GM18907 (cell line): ENCODE data around the gene CUX1.

Experiments used
- ATAC-seq: cut with Tn5 transposase; IDR thresholded peaks from one replicate; pipeline ENCODE4 v1.9.1; 2021; ENCODE audit warnings: mild to moderate bottlenecking, moderate library complexity; ENCODE audit not compliant: unreplicated experiment

The CUX1 gene

GRCh38 chr7:102089175-102090098 lies 272.0 kb downstream of the CUX1 start:
- ATAC-seq: no peak

GRCh38 chr7:102093599-102094315 lies 276.3 kb downstream of the CUX1 start:
- ATAC-seq: no peak

GRCh38 chr7:102094316-102094650 lies 276.9 kb downstream of the CUX1 start:
- no peak for ATAC-seq

- ATAC-seq: no peak
Measured at GRCh38 chr7:102095321-102096011, 278.0 kb downstream of the CUX1 start.

GRCh38 chr7:102096012-102096332 lies 278.5 kb downstream of the CUX1 start:
- ATAC-seq: no peak

GRCh38 chr7:102096706-102097427 lies 279.4 kb downstream of the CUX1 start:
- ATAC-seq: no peak

GRCh38 chr7:102097601-102098161 lies 280.3 kb downstream of the CUX1 start:
- no peak for ATAC-seq

- no peak for ATAC-seq
Measured at GRCh38 chr7:102098986-102099385, 281.6 kb downstream of the CUX1 start.

- no peak for ATAC-seq
Measured at GRCh38 chr7:102099474-102099873, 282.0 kb downstream of the CUX1 start.

GRCh38 chr7:102101111-102101551 lies 283.7 kb downstream of the CUX1 start:
- ATAC-seq: no peak

GRCh38 chr7:102101926-102102325 lies 284.5 kb downstream of the CUX1 start:
- no peak for ATAC-seq

- ATAC-seq: no peak
Measured at GRCh38 chr7:102103027-102103372, 285.6 kb downstream of the CUX1 start.

GRCh38 chr7:102104245-102104644 lies 286.8 kb downstream of the CUX1 start:
- no peak for ATAC-seq

- no peak for ATAC-seq
Measured at GRCh38 chr7:102106625-102107024, 289.2 kb downstream of the CUX1 start.

- ATAC-seq: no peak
Measured at GRCh38 chr7:102107474-102108104, 290.2 kb downstream of the CUX1 start.

GRCh38 chr7:102111061-102112041 lies 293.9 kb downstream of the CUX1 start:
- ATAC-seq: no peak

GRCh38 chr7:102115181-102115580 lies 297.8 kb downstream of the CUX1 start:
- ATAC-seq: no peak

- ATAC-seq: no peak
Measured at GRCh38 chr7:102115931-102116330, 298.5 kb downstream of the CUX1 start.

- no peak for ATAC-seq
Measured at GRCh38 chr7:102117743-102118142, 300.3 kb downstream of the CUX1 start.
